ENCODE measurements around the gene MYL2. TPM values are rescaled to one million over a fixed set of nuclear protein-coding genes. Genes with fewer than 3 reads are reported as not detected.

Gene MYL2
- total and polyA plus RNA-seq, 2 donors = 0.42 to 5.3 TPM

- 81% methylated on average over 2 of the region's 2 CpGs for WGBS
- no peaks in the 10 kb centered on the region for H3K4me1 ChIP-seq (ENCODE audit: control insufficient read depth in 2 of 2, insufficient read depth in 2 of 2, low read length in 2 of 2)
Observed at GRCh38 chr12:110943373-110943772, 23.0 kb upstream of the MYL2 start.

GRCh38 chr12:110941391-110941790 lies 21.0 kb upstream of the MYL2 start:
- no peak overlapping the region for H3K4me3 ChIP-seq (ENCODE audit: low read length in 2 of 2)
- H3K4me1 ChIP-seq (ENCODE audit: control insufficient read depth in 2 of 2, insufficient read depth in 2 of 2, low read length in 2 of 2) = no peaks in the 10 kb centered on the region
- H3K27me3 ChIP-seq (ENCODE audit: control insufficient read depth in 2 of 2, insufficient read depth in 1 of 2, low read length in 1 of 2) = peaks cover 0 to 12% of the 10 kb centered on the region in 2 donors
- H3K36me3 ChIP-seq (ENCODE audit: control insufficient read depth in 2 of 2, insufficient read depth in 2 of 2, low read length in 1 of 2) = no peaks in the 10 kb centered on the region
- WGBS = 93% methylated on average over 6 of the region's 6 CpGs
- no peak overlapping the region for H3K27ac ChIP-seq (ENCODE audit: low read depth in 1 of 2, low read length in 1 of 2)
- no peak for DNase-seq (ENCODE audit: low read depth in 6 of 9, low spot score in 9 of 9)
- no peaks in the 10 kb centered on the region for H3K9me3 ChIP-seq (ENCODE audit: control insufficient read depth in 2 of 2, insufficient read depth in 1 of 2, low read length in 1 of 2)

More at GRCh38 chr12:110943373-110943772, 23.0 kb upstream of the MYL2 start:
- DNase-seq (ENCODE audit: low read depth in 6 of 9, low spot score in 9 of 9) = no peak
- Histone ChIP-seq H3K36me3 (ENCODE audit: control insufficient read depth in 2 of 2, insufficient read depth in 2 of 2, low read length in 1 of 2) (no peaks in the 10 kb centered on the region), H3K4me3 (ENCODE audit: low read length in 2 of 2) (no peak overlapping the region), H3K9me3 (ENCODE audit: control insufficient read depth in 2 of 2, insufficient read depth in 1 of 2, low read length in 1 of 2) (peaks cover 0 to 4% of the 10 kb centered on the region in 2 donors), H3K27ac (ENCODE audit: low read depth in 1 of 2, low read length in 1 of 2) (no peak overlapping the region), H3K27me3 (ENCODE audit: control insufficient read depth in 2 of 2, insufficient read depth in 1 of 2, low read length in 1 of 2) (no peaks in the 10 kb centered on the region)

- no peak overlapping the region for H3K4me3 ChIP-seq (ENCODE audit: low read length in 2 of 2)
- no peaks in the 10 kb centered on the region for H3K36me3 ChIP-seq (ENCODE audit: control insufficient read depth in 2 of 2, insufficient read depth in 2 of 2, low read length in 1 of 2)
- WGBS = 85% methylated on average over 7 of the region's 7 CpGs
- H3K4me1 ChIP-seq (ENCODE audit: control insufficient read depth in 2 of 2, insufficient read depth in 2 of 2, low read length in 2 of 2) = no peaks in the 10 kb centered on the region
- no peaks in the 10 kb centered on the region for H3K9me3 ChIP-seq (ENCODE audit: control insufficient read depth in 2 of 2, insufficient read depth in 1 of 2, low read length in 1 of 2)
- DNase-seq (ENCODE audit: low read depth in 6 of 9, low spot score in 9 of 9) = no peak
- H3K27ac ChIP-seq (ENCODE audit: low read depth in 1 of 2, low read length in 1 of 2) = no peak overlapping the region
- peaks cover 0 to 16% of the 10 kb centered on the region in 2 donors for H3K27me3 ChIP-seq (ENCODE audit: control insufficient read depth in 2 of 2, insufficient read depth in 1 of 2, low read length in 1 of 2)
Observed at GRCh38 chr12:110940933-110941332, 20.6 kb upstream of the MYL2 start.

- Histone ChIP-seq H3K27me3 (ENCODE audit: control insufficient read depth in 2 of 2, insufficient read depth in 1 of 2, low read length in 1 of 2) (peaks cover 0 to 16% of the 10 kb centered on the region in 2 donors), H3K4me3 (ENCODE audit: low read length in 2 of 2) (no peak overlapping the region), H3K36me3 (ENCODE audit: control insufficient read depth in 2 of 2, insufficient read depth in 2 of 2, low read length in 1 of 2) (no peaks in the 10 kb centered on the region), H3K9me3 (ENCODE audit: control insufficient read depth in 2 of 2, insufficient read depth in 1 of 2, low read length in 1 of 2) (no peaks in the 10 kb centered on the region), H3K27ac (ENCODE audit: low read depth in 1 of 2, low read length in 1 of 2) (no peak overlapping the region), H3K4me1 (ENCODE audit: control insufficient read depth in 2 of 2, insufficient read depth in 2 of 2, low read length in 2 of 2) (no peaks in the 10 kb centered on the region)
- 96% methylated on average over 4 of the region's 4 CpGs for WGBS
- DNase-seq (ENCODE audit: low read depth in 6 of 9, low spot score in 9 of 9) = no peak
Observed at GRCh38 chr12:110940296-110940695, 19.9 kb upstream of the MYL2 start.

GRCh38 chr12:110937104-110937641 lies 16.8 kb upstream of the MYL2 start:
- Histone ChIP-seq H3K27me3 (ENCODE audit: control insufficient read depth in 2 of 2, insufficient read depth in 1 of 2, low read length in 1 of 2) (peaks cover 2 to 16% of the 10 kb centered on the region in 2 donors), H3K4me3 (ENCODE audit: low read length in 2 of 2) (no peak overlapping the region)

GRCh38 chr12:110936367-110937103 lies 16.2 kb upstream of the MYL2 start:
- H3K27me3 ChIP-seq (ENCODE audit: control insufficient read depth in 2 of 2, insufficient read depth in 1 of 2, low read length in 1 of 2) = peaks cover 2 to 16% of the 10 kb centered on the region in 2 donors
- no peaks in the 10 kb centered on the region for H3K9me3 ChIP-seq (ENCODE audit: control insufficient read depth in 2 of 2, insufficient read depth in 1 of 2, low read length in 1 of 2)
- no peak overlapping the region for H3K27ac ChIP-seq (ENCODE audit: low read depth in 1 of 2, low read length in 1 of 2)
- no peak for DNase-seq (ENCODE audit: low read depth in 6 of 9, low spot score in 9 of 9)
- no peaks in the 10 kb centered on the region for H3K4me1 ChIP-seq (ENCODE audit: control insufficient read depth in 2 of 2, insufficient read depth in 2 of 2, low read length in 2 of 2)
- H3K36me3 ChIP-seq (ENCODE audit: control insufficient read depth in 2 of 2, insufficient read depth in 2 of 2, low read length in 1 of 2) = no peaks in the 10 kb centered on the region
- no peak overlapping the region for H3K4me3 ChIP-seq (ENCODE audit: low read length in 2 of 2)
- WGBS = 46% methylated on average over 13 of the region's 13 CpGs

More at GRCh38 chr12:110937104-110937641, 16.8 kb upstream of the MYL2 start:
- no peak overlapping the region for H3K27ac ChIP-seq (ENCODE audit: low read depth in 1 of 2, low read length in 1 of 2)
- H3K9me3 ChIP-seq (ENCODE audit: control insufficient read depth in 2 of 2, insufficient read depth in 1 of 2, low read length in 1 of 2) = no peaks in the 10 kb centered on the region
- H3K4me1 ChIP-seq (ENCODE audit: control insufficient read depth in 2 of 2, insufficient read depth in 2 of 2, low read length in 2 of 2) = no peaks in the 10 kb centered on the region
- whole genome bisulfite sequencing = 7% methylated on average over 21 of the region's 21 CpGs
- no peaks in the 10 kb centered on the region for H3K36me3 ChIP-seq (ENCODE audit: control insufficient read depth in 2 of 2, insufficient read depth in 2 of 2, low read length in 1 of 2)
- DNase-seq (ENCODE audit: low read depth in 6 of 9, low spot score in 9 of 9) = peak; percentile 8 to 58 (median 27)

- H3K9me3 ChIP-seq (ENCODE audit: control insufficient read depth in 2 of 2, insufficient read depth in 1 of 2, low read length in 1 of 2) = no peaks in the 10 kb centered on the region
- H3K36me3 ChIP-seq (ENCODE audit: control insufficient read depth in 2 of 2, insufficient read depth in 2 of 2, low read length in 1 of 2) = no peaks in the 10 kb centered on the region
- no peak overlapping the region for H3K4me3 ChIP-seq (ENCODE audit: low read length in 2 of 2)
- peaks cover 2 to 16% of the 10 kb centered on the region in 2 donors for H3K27me3 ChIP-seq (ENCODE audit: control insufficient read depth in 2 of 2, insufficient read depth in 1 of 2, low read length in 1 of 2)
- no peak for DNase-seq (ENCODE audit: low read depth in 6 of 9, low spot score in 9 of 9)
- H3K4me1 ChIP-seq (ENCODE audit: control insufficient read depth in 2 of 2, insufficient read depth in 2 of 2, low read length in 2 of 2) = no peaks in the 10 kb centered on the region
- 95% methylated on average over 4 of the region's 4 CpGs for WGBS
- H3K27ac ChIP-seq (ENCODE audit: low read depth in 1 of 2, low read length in 1 of 2) = no peak overlapping the region
Observed at GRCh38 chr12:110935588-110935987, 15.2 kb upstream of the MYL2 start.

GRCh38 chr12:110934093-110934852 lies 13.9 kb upstream of the MYL2 start:
- Histone ChIP-seq H3K27me3 (ENCODE audit: control insufficient read depth in 2 of 2, insufficient read depth in 1 of 2, low read length in 1 of 2) (peaks cover 2 to 16% of the 10 kb centered on the region in 2 donors), H3K4me1 (ENCODE audit: control insufficient read depth in 2 of 2, insufficient read depth in 2 of 2, low read length in 2 of 2) (no peaks in the 10 kb centered on the region), H3K4me3 (ENCODE audit: low read length in 2 of 2) (no peak overlapping the region), H3K9me3 (ENCODE audit: control insufficient read depth in 2 of 2, insufficient read depth in 1 of 2, low read length in 1 of 2) (no peaks in the 10 kb centered on the region), H3K27ac (ENCODE audit: low read depth in 1 of 2, low read length in 1 of 2) (no peak overlapping the region), H3K36me3 (ENCODE audit: control insufficient read depth in 2 of 2, insufficient read depth in 2 of 2, low read length in 1 of 2) (no peaks in the 10 kb centered on the region)
- WGBS = 91% methylated on average over 3 of the region's 3 CpGs
- no peak for DNase-seq (ENCODE audit: low read depth in 6 of 9, low spot score in 9 of 9)
